H1 (cell line): Measurements from ENCODE around the gene PRDM10. TPM values are rescaled to one million over a fixed set of nuclear protein-coding genes. Genes with fewer than 3 reads are reported as not detected.

Experiments used
- CTCF ChIA-PET: fragments of 300-600 bp; sonication (Branson Sonifier 250); formaldehyde crosslinking; loops from one replicate; lab custom pipeline; 2021; ENCODE audit not compliant: partially characterized antibody; lab: Charles Lee
- POLR2A ChIA-PET: fragments of 300-600 bp; sonication (Branson Sonifier 250); formaldehyde crosslinking; loops from one replicate; lab custom pipeline; 2021; ENCODE audit warnings: inconsistent platforms; ENCODE audit not compliant: partially characterized antibody; lab: Charles Lee
- DNase-seq, 2 experiments: peaks; one replicate each; pipeline versions ENCODE4 v3.0.0 to v3.0.0-alpha.2; 2010 to 2022; ENCODE audit warnings: low spot score in 2 of 2, low read depth in 1 of 2, mixed read lengths in 1 of 2
- FAIRE-seq: peaks from 2 replicates; lab custom pipeline; 2011; peaks lifted over from hg19 to GRCh38; lab: Jason Lieb, UNC
- H2AFZ ChIP-seq: 2 replicates; pipeline ENCODE4 v1.8.1; 2012; ENCODE audit warnings: low read length, inconsistent platforms
- H2AK5ac ChIP-seq: 2 replicates; pipeline ENCODE4 v1.6.1; 2013; ENCODE audit warnings: low read depth, low read length
- H2BK120ac ChIP-seq: replicated peaks from 2 replicates; pipeline ENCODE3; 2013; ENCODE audit warnings: low read depth, low read length, inconsistent platforms
- H2BK12ac ChIP-seq: 2 replicates; pipeline ENCODE4 v1.6.1; 2013; ENCODE audit warnings: low read depth, low read length
- H2BK15ac ChIP-seq: 2 replicates; pipeline ENCODE4 v1.6.1; 2013; ENCODE audit warnings: low read length
- H2BK20ac ChIP-seq: 2 replicates; pipeline ENCODE4 v1.6.1; 2013; ENCODE audit warnings: low read length
- H2BK5ac ChIP-seq: 2 replicates; pipeline ENCODE4 v1.6.1; 2013; ENCODE audit warnings: low read depth, low read length
- H3K14ac ChIP-seq: 2 replicates; pipeline ENCODE4 v1.6.1; 2013; ENCODE audit warnings: inconsistent platforms; ENCODE audit not compliant: insufficient read length
- H3K18ac ChIP-seq: 2 replicates; pipeline ENCODE4 v1.6.1; 2013; ENCODE audit warnings: low read length; ENCODE audit errors: extremely low read depth
- H3K23ac ChIP-seq: 2 replicates; pipeline ENCODE4 v1.6.1; 2013; ENCODE audit warnings: inconsistent platforms; ENCODE audit not compliant: insufficient read length
- H3K23me2 ChIP-seq: 2 replicates; pipeline ENCODE4 v1.6.1; 2013; ENCODE audit warnings: low read depth, low read length
- H3K27ac ChIP-seq: 2 replicates; pipeline ENCODE4 v1.6.1; 2011; ENCODE audit warnings: low read depth, low read length, inconsistent platforms
- H3K27me3 ChIP-seq, 4 experiments: replicated peaks in 1 of 4; 1 replicate in 1 of 4; 2 replicates in 3 of 4; pipeline versions ENCODE4 v1.6.1 to v1.8.1; 2011 to 2013; ENCODE audit warnings: low read length in 3 of 4, mild to moderate bottlenecking in 3 of 4, inconsistent platforms in 2 of 4, mixed read lengths in 2 of 4, moderate library complexity in 1 of 4; ENCODE audit not compliant: control insufficient read depth in 3 of 4, insufficient read depth in 3 of 4; ENCODE audit errors: extremely low read depth in 1 of 4
- H3K36me3 ChIP-seq, 4 experiments: 2 replicates each; pipeline versions ENCODE4 v1.6.1 to v1.8.1; 2011 to 2013; ENCODE audit warnings: mild to moderate bottlenecking in 4 of 4, low read length in 3 of 4, moderate library complexity in 2 of 4, control low read depth in 1 of 4, inconsistent platforms in 1 of 4; ENCODE audit not compliant: insufficient read depth in 4 of 4, control insufficient read depth in 2 of 4
- H3K4ac ChIP-seq: replicated peaks from 2 replicates; pipeline ENCODE3; 2013; ENCODE audit warnings: low read length, low read depth, mixed read lengths, inconsistent platforms; ENCODE audit not compliant: insufficient read length
- H3K4me1 ChIP-seq, 4 experiments: replicated peaks in 1 of 4; 1 replicate in 1 of 4; 2 replicates in 3 of 4; pipeline versions ENCODE4 v1.6.1 to v1.8.1; 2011 to 2013; ENCODE audit warnings: low read length in 3 of 4, inconsistent platforms in 2 of 4, mixed read lengths in 1 of 4; ENCODE audit not compliant: insufficient read depth in 4 of 4, control insufficient read depth in 3 of 4
- H3K4me2 ChIP-seq, 2 experiments: 2 replicates each; pipeline versions ENCODE4 v1.6.1 to v1.8.1; 2011 to 2013; ENCODE audit warnings: low read depth in 2 of 2, low read length in 2 of 2, control low read depth in 1 of 2, inconsistent platforms in 1 of 2, mild to moderate bottlenecking in 1 of 2; ENCODE audit not compliant: insufficient read depth in 1 of 2
- H3K4me3 ChIP-seq, 4 experiments: fragments of 200-600, 300-600 bp in 1 of 4; sonication (generic), shearing (Covaris generic), sonication (Bioruptor Twin) in 1 of 4; 2 replicates each; pipeline versions ENCODE4 v1.5.1 to v1.8.1; 2011 to 2016; ENCODE audit warnings: low read length in 4 of 4, low read depth in 3 of 4, control low read depth in 2 of 4, inconsistent platforms in 2 of 4, mild to moderate bottlenecking in 2 of 4, mixed read lengths in 1 of 4, moderate library complexity in 1 of 4; ENCODE audit not compliant: insufficient read depth in 2 of 4; ENCODE audit errors: extremely low read depth in 1 of 4
- H3K56ac ChIP-seq: replicated peaks from 2 replicates; pipeline ENCODE3; 2013; ENCODE audit warnings: low read depth, mild to moderate bottlenecking, mixed read lengths, low read length, inconsistent platforms; ENCODE audit not compliant: insufficient read length
- H3K79me1 ChIP-seq: 2 replicates; pipeline ENCODE4 v1.6.1; 2013; ENCODE audit warnings: low read depth, low read length, control low read depth
- H3K79me2 ChIP-seq, 2 experiments: 2 replicates each; pipeline versions ENCODE4 v1.6.1 to v1.8.1; 2012 to 2013; ENCODE audit warnings: low read length in 2 of 2, mild to moderate bottlenecking in 2 of 2, inconsistent platforms in 1 of 2; ENCODE audit not compliant: insufficient read depth in 2 of 2, control insufficient read depth in 1 of 2
- H3K9ac ChIP-seq, 4 experiments: replicated peaks in 1 of 4; 1 replicate in 1 of 4; 2 replicates in 3 of 4; pipeline versions ENCODE4 v1.6.1 to v1.8.1; 2011 to 2013; ENCODE audit warnings: low read depth in 3 of 4, low read length in 3 of 4, control low read depth in 2 of 4, mild to moderate bottlenecking in 2 of 4, moderate library complexity in 2 of 4, inconsistent platforms in 1 of 4; ENCODE audit errors: extremely low read depth in 1 of 4
- H3K9me3 ChIP-seq, 2 experiments: 2 replicates each; pipeline versions ENCODE4 v1.6.1 to v1.8.1; 2012 to 2013; ENCODE audit warnings: mild to moderate bottlenecking in 2 of 2, moderate library complexity in 2 of 2, control low read depth in 1 of 2, inconsistent platforms in 1 of 2, low read depth in 1 of 2, low read length in 1 of 2, mixed read lengths in 1 of 2; ENCODE audit not compliant: insufficient read depth in 2 of 2
- H4K20me1 ChIP-seq, 2 experiments: replicated peaks in 1 of 2; 2 replicates each; pipeline versions ENCODE3 to v1.8.1; 2011 to 2013; ENCODE audit warnings: inconsistent platforms in 2 of 2, low read length in 2 of 2, mild to moderate bottlenecking in 1 of 2; ENCODE audit not compliant: insufficient read depth in 2 of 2, control insufficient read depth in 1 of 2
- H4K5ac ChIP-seq: 2 replicates; pipeline ENCODE4 v1.6.1; 2013; ENCODE audit warnings: low read length, low read depth, mixed read lengths, inconsistent platforms; ENCODE audit not compliant: insufficient read length
- H4K8ac ChIP-seq: 2 replicates; pipeline ENCODE4 v1.8.0; 2013; ENCODE audit warnings: mild to moderate bottlenecking, moderate library complexity, low read length, inconsistent platforms; ENCODE audit not compliant: insufficient read depth; ENCODE audit errors: extremely low read depth
- H4K91ac ChIP-seq: replicated peaks from 2 replicates; pipeline ENCODE3; 2013; ENCODE audit warnings: low read length, mixed read lengths, inconsistent platforms; ENCODE audit not compliant: insufficient read length
- ASH2L ChIP-seq: fragments of 200-600, 300-600 bp; sonication (generic); IDR thresholded peaks from one replicate; pipeline ENCODE4 v1.7.1; 2017; ENCODE audit warnings: low read length
- CEBPB ChIP-seq: IDR thresholded peaks from 2 replicates; pipeline ENCODE4 v1.6.1; 2012; ENCODE audit warnings: low read depth, low read length
- CHD1 ChIP-seq: IDR thresholded peaks from 2 replicates; pipeline ENCODE4 v1.6.1; 2012; ENCODE audit warnings: low read depth, low read length, improper control_type of control experiment
- CHD2 ChIP-seq: IDR thresholded peaks from 2 replicates; pipeline ENCODE4 v1.6.1; 2012; ENCODE audit warnings: low read length, improper control_type of control experiment
- GABPA ChIP-seq: IDR thresholded peaks from 2 replicates; pipeline ENCODE4 v1.6.1; 2011; ENCODE audit warnings: mild to moderate bottlenecking, low read length, moderate library complexity, borderline replicate concordance; ENCODE audit not compliant: insufficient read depth
- JUND ChIP-seq: IDR thresholded peaks from 2 replicates; pipeline ENCODE4 v1.6.1; 2011; ENCODE audit warnings: mild to moderate bottlenecking, improper control_type of control experiment, low read length
- KDM4A ChIP-seq: IDR thresholded peaks from one replicate; pipeline ENCODE4 v1.7.1; 2012; ENCODE audit warnings: low read depth, mild to moderate bottlenecking, moderate library complexity, low read length, inconsistent platforms; ENCODE audit not compliant: severe bottlenecking
- POLR2AphosphoS5 ChIP-seq: IDR thresholded peaks from 2 replicates; pipeline ENCODE4 v1.6.1; 2011; ENCODE audit warnings: low read depth, low read length
- RAD21 ChIP-seq, 2 experiments: IDR thresholded peaks in 1 of 2; conservative IDR thresholded peaks in 1 of 2; 2 replicates each; pipeline ENCODE4 v1.6.1; 2011; ENCODE audit warnings: low read depth in 2 of 2, low read length in 2 of 2, improper control_type of control experiment in 1 of 2, inconsistent platforms in 1 of 2, mild to moderate bottlenecking in 1 of 2, moderate library complexity in 1 of 2
- RBBP5 ChIP-seq: IDR thresholded peaks from 2 replicates; pipeline ENCODE4 v1.7.1; 2012; ENCODE audit warnings: low read depth, mild to moderate bottlenecking, inconsistent platforms, low read length, moderate library complexity, borderline replicate concordance
- RXRA ChIP-seq: IDR thresholded peaks from 2 replicates; pipeline ENCODE4 v1.6.1; 2011; ENCODE audit warnings: low read depth, mild to moderate bottlenecking, low read length, moderate library complexity; ENCODE audit not compliant: insufficient read depth
- TAF7 ChIP-seq: optimal IDR thresholded peaks from 2 replicates; pipeline ENCODE3; 2011; ENCODE audit warnings: low read depth, mild to moderate bottlenecking, inconsistent platforms, low read length, moderate library complexity, borderline replicate concordance
- ZNF274 ChIP-seq: IDR thresholded peaks from 2 replicates; pipeline ENCODE4 v1.7.0; 2012; ENCODE audit warnings: low read length, borderline replicate concordance; ENCODE audit errors: extremely low read depth
- WGBS, 2 experiments: shearing (Covaris generic) in 1 of 2; methylation state at CpG; one replicate each; pipeline versions ENCODE4 v1.1.6 to v1.1.7; 2013 to 2015; ENCODE audit warnings: low lambda C conversion rate in 2 of 2, mixed read lengths in 2 of 2, inconsistent platforms in 1 of 2, low coverage in 1 of 2, missing lambda C conversion rate in 1 of 2; ENCODE audit not compliant: insufficient replicate concordance in 2 of 2, insufficient coverage in 1 of 2, insufficient read length in 1 of 2; ENCODE audit errors: extremely low coverage in 1 of 2, missing lambda C conversion rate in 1 of 2; 5-methylcytosine and 5-hydroxymethylcytosine counted together
- polyA plus RNA-seq, 7 experiments: library from polyadenylated mRNA; depleted of rRNA in 3 of 7; stranded (reverse) in 5 of 7; unstranded in 2 of 7; fragments of >200 nt in 5 of 7; fragments of 200-250 nt in 2 of 7; gene quantifications; 1 replicate in 5 of 7; 2 replicates in 1 of 7; 4 replicates in 1 of 7; pipeline versions ENCODE4 v1.2.1 to v1.2.3, GENCODE V29; 2011 to 2013; ENCODE audit warnings: missing spikeins in 2 of 7, mixed read lengths in 2 of 7
- total RNA-seq: library from RNA; stranded (reverse); fragmentation: NEBNext Ultra II Directional; extraction: Animal tissue kit (Norgen Biotek cat#: 25700); gene quantifications from 2 replicates; pipeline ENCODE4 v1.2.1, GENCODE V29; 2021

Gene PRDM10
- total and polyA plus RNA-seq, 2 of the 8 experiments (the other 6 are each of a cell fraction or from before 2014, with no cell fraction given), result 15.5 to 19.2 TPM

GRCh38 chr11:129937592-129938238, 64.9 kb downstream of the PRDM10 start:
- Histone ChIP-seq H3K27ac (no peak overlapping the region), H3K23me2 (no peaks in the 10 kb centered on the region), H3K79me1 (no peaks in the 10 kb centered on the region), H3K4me1 (peaks cover 0 to 11% (median 6%) of the 10 kb centered on the region in 4 experiments; a peak in 6 of 7 replicates), H2BK15ac (no peak overlapping the region), H4K20me1 (no peaks in the 10 kb centered on the region), H3K56ac (no peak overlapping the region), H3K9ac (no peak overlapping the region), H3K14ac (no peak overlapping the region), H2AK5ac (no peak overlapping the region), H3K79me2 (no peaks in the 10 kb centered on the region), H4K8ac (no peak overlapping the region), H3K27me3 (no peaks in the 10 kb centered on the region), H3K4ac (no peak overlapping the region), H3K23ac (no peak overlapping the region), H4K91ac (no peak overlapping the region), H4K5ac (no peak overlapping the region), H3K18ac (no peak overlapping the region), H3K9me3 (no peaks in the 10 kb centered on the region), H2BK5ac (peak overlapping the region; percentile 86; the same call in 1 of the 2 replicates), H2AFZ (no peak overlapping the region), H3K36me3 (peaks cover 0 to 12% (median 7%) of the 10 kb centered on the region in 4 experiments; a peak in 3 of 8 replicates), H2BK120ac (no peak overlapping the region), H3K4me2 (no peak overlapping the region), H3K4me3 (no peak overlapping the region), H2BK12ac (no peak overlapping the region), H2BK20ac (no peak overlapping the region)
- DNase-seq (no peak), FAIRE-seq (no peak)
- ChIA-PET POLR2A (interaction anchor here (1.2 kb wide), 1 partner anchor 11 kb away, joined by 3 read pairs; no protein-coding TSS in a partner anchor), CTCF (interaction anchor here (4.0 kb wide), 1 partner anchor 194 kb away, joined by 15 read pairs; no protein-coding TSS in a partner anchor)
- 80% methylated on average over 4 of the region's 4 CpGs; no CpG with 5 or more reads in 1 of the 2 experiments for WGBS, 2 experiments
- no peak for TF ChIP-seq JUND
- no peak for TF ChIP-seq CEBPB
- no peak for TF ChIP-seq GABPA
- TF ChIP-seq TAF7, result no peak
- no peak for TF ChIP-seq ZNF274
- no peak for TF ChIP-seq CHD1
- TF ChIP-seq POLR2AphosphoS5, result no peak
- TF ChIP-seq RXRA, result no peak
- TF ChIP-seq CHD2, result no peak
- TF ChIP-seq RAD21 (IDR thresholded peaks at IDR 0.05 in 1 of 2, conservative IDR thresholded peaks at IDR 0.05 in 1 of 2; ENCODE audit: low read depth in 2 of 2, low read length in 2 of 2), result no peak
- no peak for TF ChIP-seq RBBP5
- no peak for TF ChIP-seq KDM4A
- no peak for TF ChIP-seq ASH2L
